Measurements from ENCODE around the gene GPR107.

The GPR107 gene

DNA sequence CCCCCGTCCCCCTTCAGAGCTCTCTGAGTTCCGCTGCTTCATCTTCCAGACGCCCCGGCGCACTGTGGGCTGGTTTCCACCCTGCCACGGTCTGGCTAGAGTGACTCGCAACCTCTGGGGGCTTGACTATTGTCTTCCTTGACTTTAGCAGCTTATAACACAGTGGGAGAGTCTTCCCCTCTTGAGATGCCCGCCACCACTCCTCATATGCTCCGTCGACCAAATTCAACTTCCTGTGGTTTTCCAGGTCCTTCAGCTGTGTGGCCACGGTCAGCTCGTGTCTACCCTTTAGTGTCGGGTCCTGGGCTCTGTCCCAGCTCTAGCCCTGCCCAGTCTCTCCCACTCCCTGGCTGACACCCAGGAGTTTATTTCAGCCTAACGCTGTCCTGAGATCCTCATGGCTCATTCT is 90.3 kb downstream of the GPR107 start:
- H3K9ac ChIP-seq (ENCODE audit: insufficient read length, low read depth): peak overlapping the region; percentile 43
- H3K9me3 ChIP-seq (ENCODE audit: insufficient read depth, low read length): no peaks in the 10 kb centered on the region
- peaks cover 28% of the 10 kb centered on the region for H3K4me1 ChIP-seq (ENCODE audit: insufficient read depth, insufficient read length)
- no peak for DNase-seq (ENCODE audit: low read depth, low spot score)
- TF ChIP-seq ZNF274 (IDR thresholded peaks at IDR 0.05; ENCODE audit: low read depth, low read length) (no peak), SUZ12 (IDR thresholded peaks at IDR 0.05; ENCODE audit: extremely low read depth, insufficient read depth, insufficient read length) (no peak), YY1 (IDR thresholded peaks at IDR 0.05; ENCODE audit: insufficient read depth, insufficient read length) (no peak)
- H3K36me3 ChIP-seq (ENCODE audit: insufficient read depth, insufficient read length, low read length): no peaks in the 10 kb centered on the region
- no peaks in the 10 kb centered on the region for H3K27me3 ChIP-seq (ENCODE audit: insufficient read depth, insufficient read length)
- no peak overlapping the region for H3K4me3 ChIP-seq (ENCODE audit: insufficient read length, low read depth)

DNA sequence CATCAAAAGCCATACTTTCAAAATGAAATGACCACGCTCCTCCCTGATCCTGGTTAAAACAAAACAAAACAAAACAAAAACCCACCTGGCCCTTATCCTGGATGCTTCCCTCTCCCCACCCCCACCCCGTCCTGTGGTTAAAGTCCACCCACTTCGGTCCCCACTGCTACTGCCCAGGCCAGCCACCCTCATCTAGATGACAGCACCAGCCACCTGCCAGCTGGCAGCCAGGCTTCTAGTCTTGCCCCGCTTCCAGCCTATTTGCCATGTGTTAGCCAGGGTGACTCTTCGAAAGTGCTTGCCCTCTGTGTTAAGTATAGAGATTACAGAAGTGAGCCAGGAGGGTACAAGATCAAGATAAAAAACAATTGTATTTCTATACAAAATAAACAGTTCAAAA is 91.0 kb downstream of the GPR107 start:
- Histone ChIP-seq H3K4me3 (ENCODE audit: insufficient read length, low read depth) (no peak overlapping the region), H3K27me3 (ENCODE audit: insufficient read depth, insufficient read length) (no peaks in the 10 kb centered on the region), H3K9me3 (ENCODE audit: insufficient read depth, low read length) (no peaks in the 10 kb centered on the region), H3K4me1 (ENCODE audit: insufficient read depth, insufficient read length) (peaks cover 25% of the 10 kb centered on the region), H3K9ac (ENCODE audit: insufficient read length, low read depth) (no peak overlapping the region), H3K36me3 (ENCODE audit: insufficient read depth, insufficient read length, low read length) (no peaks in the 10 kb centered on the region)
- no peak for TF ChIP-seq ZNF274 (IDR thresholded peaks at IDR 0.05; ENCODE audit: low read depth, low read length)
- DNase-seq (ENCODE audit: low read depth, low spot score): no peak

DNA sequence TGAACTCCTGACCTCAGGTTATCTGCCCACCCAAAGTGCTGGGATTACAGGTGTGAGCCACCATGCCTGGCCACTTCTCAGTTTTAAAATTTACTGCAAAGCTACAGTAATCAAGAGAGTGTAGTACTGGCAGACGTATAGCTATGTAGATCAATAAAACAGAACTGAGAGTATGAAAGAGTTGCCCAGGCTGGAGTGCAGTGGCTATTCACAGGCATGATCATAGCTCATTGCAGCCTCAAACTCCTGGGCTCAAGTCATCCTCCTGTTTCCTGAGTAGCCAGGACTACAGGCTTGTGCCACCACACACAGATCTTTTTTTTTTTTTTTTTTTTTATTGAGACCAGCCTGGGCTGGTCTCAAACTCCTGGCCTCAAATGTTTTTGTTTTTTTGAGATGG is 92.0 kb downstream of the GPR107 start:
- H3K9me3 ChIP-seq (ENCODE audit: insufficient read depth, low read length): no peaks in the 10 kb centered on the region
- H3K4me1 ChIP-seq (ENCODE audit: insufficient read depth, insufficient read length): peaks cover 25% of the 10 kb centered on the region
- no peaks in the 10 kb centered on the region for H3K27me3 ChIP-seq (ENCODE audit: insufficient read depth, insufficient read length)
- DNase-seq (ENCODE audit: low read depth, low spot score): no peak
- TF ChIP-seq YY1 (IDR thresholded peaks at IDR 0.05; ENCODE audit: insufficient read depth, insufficient read length) (no peak), ZNF274 (IDR thresholded peaks at IDR 0.05; ENCODE audit: low read depth, low read length) (no peak), SUZ12 (IDR thresholded peaks at IDR 0.05; ENCODE audit: extremely low read depth, insufficient read depth, insufficient read length) (no peak)
- no peak overlapping the region for H3K4me3 ChIP-seq (ENCODE audit: insufficient read length, low read depth)
- no peaks in the 10 kb centered on the region for H3K36me3 ChIP-seq (ENCODE audit: insufficient read depth, insufficient read length, low read length)
- H3K9ac ChIP-seq (ENCODE audit: insufficient read length, low read depth): no peak overlapping the region

DNA sequence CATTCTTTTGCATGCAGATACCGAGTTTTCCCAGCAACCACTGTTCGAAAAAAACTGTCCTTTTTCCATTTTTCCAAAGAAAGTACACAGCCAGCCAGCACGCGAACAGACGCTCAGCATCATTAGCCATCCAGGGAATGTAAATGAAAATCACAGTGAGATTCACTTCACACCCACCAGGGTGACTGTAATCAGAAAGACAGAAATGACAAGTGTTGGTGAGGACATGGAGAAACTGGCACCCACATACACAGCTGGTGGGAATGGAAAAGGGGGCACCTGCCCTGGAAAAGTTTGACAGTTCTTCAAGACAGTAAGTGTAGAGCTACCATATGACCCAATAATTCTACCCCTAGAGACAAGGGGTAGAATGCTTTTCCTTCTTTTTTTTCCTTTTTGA is 93.5 kb downstream of the GPR107 start:
- H3K4me1 ChIP-seq (ENCODE audit: insufficient read depth, insufficient read length): peaks cover 20% of the 10 kb centered on the region
- H3K36me3 ChIP-seq (ENCODE audit: insufficient read depth, insufficient read length, low read length): no peaks in the 10 kb centered on the region
- no peaks in the 10 kb centered on the region for H3K27me3 ChIP-seq (ENCODE audit: insufficient read depth, insufficient read length)
- H3K9me3 ChIP-seq (ENCODE audit: insufficient read depth, low read length): no peaks in the 10 kb centered on the region
- TF ChIP-seq YY1 (IDR thresholded peaks at IDR 0.05; ENCODE audit: insufficient read depth, insufficient read length): no peak
- TF ChIP-seq ZNF274 (IDR thresholded peaks at IDR 0.05; ENCODE audit: low read depth, low read length): no peak
- no peak for TF ChIP-seq SUZ12 (IDR thresholded peaks at IDR 0.05; ENCODE audit: extremely low read depth, insufficient read depth, insufficient read length)
- H3K9ac ChIP-seq (ENCODE audit: insufficient read length, low read depth): no peak overlapping the region
- DNase-seq (ENCODE audit: low read depth, low spot score): no peak
- no peak overlapping the region for H3K4me3 ChIP-seq (ENCODE audit: insufficient read length, low read depth)

DNA sequence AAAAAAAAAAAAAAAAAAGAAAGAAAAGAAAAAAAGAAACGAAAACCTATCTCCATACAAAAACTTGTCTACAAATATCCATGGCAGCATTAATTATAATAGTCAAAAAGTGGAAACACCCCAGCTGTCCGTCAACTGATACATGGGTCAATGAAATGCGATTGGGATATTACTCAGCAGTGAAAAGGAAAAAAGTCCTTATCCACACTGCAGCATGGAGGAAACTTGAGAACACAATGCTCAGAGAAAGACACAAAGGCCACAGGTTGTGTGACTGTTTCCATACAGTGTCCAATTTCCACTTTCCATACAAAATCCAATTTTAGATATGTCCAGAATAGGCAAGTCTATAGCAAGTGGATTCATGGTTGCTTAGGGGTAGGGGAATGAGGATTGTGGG is 94.2 kb downstream of the GPR107 start:
- Histone ChIP-seq H3K4me3 (ENCODE audit: insufficient read length, low read depth) (no peak overlapping the region), H3K9ac (ENCODE audit: insufficient read length, low read depth) (no peak overlapping the region), H3K4me1 (ENCODE audit: insufficient read depth, insufficient read length) (peaks cover 13% of the 10 kb centered on the region), H3K9me3 (ENCODE audit: insufficient read depth, low read length) (no peaks in the 10 kb centered on the region), H3K36me3 (ENCODE audit: insufficient read depth, insufficient read length, low read length) (no peaks in the 10 kb centered on the region), H3K27me3 (ENCODE audit: insufficient read depth, insufficient read length) (no peaks in the 10 kb centered on the region)
- no peak for TF ChIP-seq ZNF274 (IDR thresholded peaks at IDR 0.05; ENCODE audit: low read depth, low read length)
- no peak for TF ChIP-seq SUZ12 (IDR thresholded peaks at IDR 0.05; ENCODE audit: extremely low read depth, insufficient read depth, insufficient read length)
- no peak for TF ChIP-seq YY1 (IDR thresholded peaks at IDR 0.05; ENCODE audit: insufficient read depth, insufficient read length)
- DNase-seq (ENCODE audit: low read depth, low spot score): no peak

DNA sequence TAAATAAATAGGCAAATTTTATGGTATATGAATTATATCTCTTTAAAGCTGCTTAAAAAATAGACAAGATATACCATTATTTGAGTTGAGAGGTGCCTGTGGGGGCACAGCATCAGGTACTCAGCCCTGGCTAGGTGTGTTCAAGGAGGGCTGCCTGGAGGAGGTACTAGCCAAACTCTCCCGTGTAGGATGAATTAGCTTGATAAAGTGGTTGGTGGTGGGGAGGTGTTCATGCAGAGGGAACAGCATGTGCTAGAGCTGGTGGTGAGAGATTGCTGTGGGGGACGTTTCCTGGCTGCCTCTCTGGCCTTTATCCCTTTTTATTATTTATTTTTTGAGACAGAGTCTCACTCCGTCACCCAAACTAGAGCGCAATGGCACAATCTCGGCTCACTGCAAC is 95.3 kb downstream of the GPR107 start:
- Histone ChIP-seq H3K36me3 (ENCODE audit: insufficient read depth, insufficient read length, low read length) (no peaks in the 10 kb centered on the region), H3K9me3 (ENCODE audit: insufficient read depth, low read length) (no peaks in the 10 kb centered on the region), H3K9ac (ENCODE audit: insufficient read length, low read depth) (no peak overlapping the region), H3K27me3 (ENCODE audit: insufficient read depth, insufficient read length) (no peaks in the 10 kb centered on the region), H3K4me1 (ENCODE audit: insufficient read depth, insufficient read length) (peaks cover 5% of the 10 kb centered on the region), H3K4me3 (ENCODE audit: insufficient read length, low read depth) (no peak overlapping the region)
- DNase-seq (ENCODE audit: low read depth, low spot score): no peak
- TF ChIP-seq YY1 (IDR thresholded peaks at IDR 0.05; ENCODE audit: insufficient read depth, insufficient read length) (no peak), ZNF274 (IDR thresholded peaks at IDR 0.05; ENCODE audit: low read depth, low read length) (no peak), SUZ12 (IDR thresholded peaks at IDR 0.05; ENCODE audit: extremely low read depth, insufficient read depth, insufficient read length) (no peak)

DNA sequence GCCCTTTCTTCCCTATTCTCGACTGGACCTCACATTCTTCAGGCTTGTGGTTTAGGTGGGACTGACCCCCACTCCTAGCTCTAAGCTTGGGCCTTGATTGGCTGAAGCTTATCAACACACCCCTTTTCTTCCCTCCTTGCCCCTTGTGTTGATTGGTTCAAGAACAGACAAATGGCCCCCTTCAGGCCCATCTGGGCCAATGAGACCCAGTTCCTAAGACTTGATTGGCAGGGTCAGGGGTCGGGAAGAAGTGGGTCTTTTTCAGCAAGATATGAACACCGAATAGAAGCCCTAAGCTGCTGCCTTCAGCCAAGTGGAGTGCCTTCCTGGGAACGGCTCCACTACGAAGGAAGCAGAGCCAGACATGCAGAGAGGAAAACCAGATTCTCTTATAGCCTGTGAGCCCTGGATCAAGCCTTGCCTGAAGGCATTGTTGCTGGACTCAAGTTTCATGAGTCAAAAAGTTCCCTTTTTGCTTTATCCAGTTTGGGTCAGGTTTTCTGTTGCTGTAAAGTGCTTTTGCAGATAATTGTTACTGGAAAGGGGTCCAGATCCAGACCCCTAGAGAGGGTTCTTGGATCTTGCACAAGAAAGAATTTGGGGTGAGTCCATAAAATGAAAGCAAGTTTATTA is 96.1 kb downstream of the GPR107 start:
- DNase-seq (ENCODE audit: low read depth, low spot score): no peak
- no peaks in the 10 kb centered on the region for H3K36me3 ChIP-seq (ENCODE audit: insufficient read depth, insufficient read length, low read length)
- no peak overlapping the region for H3K9ac ChIP-seq (ENCODE audit: insufficient read length, low read depth)
- H3K27me3 ChIP-seq (ENCODE audit: insufficient read depth, insufficient read length): no peaks in the 10 kb centered on the region
- no peaks in the 10 kb centered on the region for H3K9me3 ChIP-seq (ENCODE audit: insufficient read depth, low read length)
- H3K4me3 ChIP-seq (ENCODE audit: insufficient read length, low read depth): no peak overlapping the region
- peaks cover 3% of the 10 kb centered on the region for H3K4me1 ChIP-seq (ENCODE audit: insufficient read depth, insufficient read length)
- no peak for TF ChIP-seq ZNF274 (IDR thresholded peaks at IDR 0.05; ENCODE audit: low read depth, low read length)
- TF ChIP-seq YY1 (IDR thresholded peaks at IDR 0.05; ENCODE audit: insufficient read depth, insufficient read length): no peak
- no peak for TF ChIP-seq SUZ12 (IDR thresholded peaks at IDR 0.05; ENCODE audit: extremely low read depth, insufficient read depth, insufficient read length)

Data from NT2/D1 (cell line).